ENCODE data around the gene TNS3. TPM values are rescaled to one million over a fixed set of nuclear protein-coding genes. Genes with fewer than 3 reads are reported as not detected.

Gene TNS3
- total and polyA plus RNA-seq, 4 experiments from 2014 or later, result 0.11 to 3.2 (median 1.3) TPM; not detected in 1

DNA sequence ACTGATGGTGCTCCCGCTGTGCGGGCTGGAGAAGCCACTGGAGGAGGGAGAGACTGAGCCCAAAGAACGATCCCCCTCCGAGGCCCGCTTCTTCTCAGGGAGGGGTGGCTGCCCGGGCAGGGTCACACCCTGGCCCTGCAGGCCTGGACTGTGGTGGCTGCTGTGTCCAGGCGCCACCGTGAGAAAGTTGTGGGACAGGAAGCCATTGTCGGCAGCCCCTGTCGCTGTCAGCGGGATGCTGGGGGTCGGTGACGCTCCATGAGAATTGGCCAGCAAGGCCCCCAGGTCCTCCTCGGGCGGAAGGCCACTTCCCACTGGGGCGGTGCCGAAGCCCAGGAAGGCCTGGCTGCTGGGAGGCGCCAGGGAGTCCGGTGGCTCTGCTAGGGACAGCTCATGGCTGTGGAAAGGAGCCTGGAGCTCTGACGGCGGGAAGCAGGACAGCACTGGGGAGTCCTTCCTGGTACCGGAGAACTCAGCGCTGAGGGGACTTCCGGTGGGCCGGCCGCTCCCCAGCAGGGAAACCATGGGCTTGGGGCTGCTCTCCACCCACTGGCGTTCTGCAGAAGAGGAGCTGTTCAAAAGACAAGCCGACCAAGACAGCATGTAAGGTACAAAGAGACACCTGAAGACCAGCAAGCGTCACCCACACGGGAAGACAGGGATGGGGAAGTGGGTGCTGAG, 278.8 kb downstream of the TNS3 start:
- no peak overlapping the region for H3K4me3 Mint-ChIP-seq
- Histone ChIP-seq H3K27me3 (ENCODE audit: insufficient read depth, low read length) (no peaks in the 10 kb centered on the region), H3K27ac (ENCODE audit: low read depth, low read length) (no peak overlapping the region), H3K4me1 (ENCODE audit: insufficient read depth, low read length) (no peaks in the 10 kb centered on the region), H3K36me3 (ENCODE audit: insufficient read depth, low read length) (no peaks in the 10 kb centered on the region), H3K9me3 (ENCODE audit: control insufficient read depth in 1 of 2, low read length in 2 of 2) (no peaks in the 10 kb centered on the region), H3K4me3 (ENCODE audit: low read length in 2 of 2) (no peak overlapping the region)
- H3K36me3 Mint-ChIP-seq, result no peaks in the 10 kb centered on the region
- ChIA-PET POLR2A (ENCODE audit: partially characterized antibody) (no interaction called here), CTCF (ENCODE audit: partially characterized antibody) (no interaction called here)
- no peaks in the 10 kb centered on the region for H3K27me3 Mint-ChIP-seq
- intact Hi-C loops (cut with micrococcal nuclease), result no loop called here
- H3K9me3 Mint-ChIP-seq, result peaks cover 0 to 6% (median 0%) of the 10 kb centered on the region in 8 donors
- DNase-seq, result no peak
- no peak overlapping the region for H3K27ac Mint-ChIP-seq
- H3K4me1 Mint-ChIP-seq, result no peaks in the 10 kb centered on the region

DNA sequence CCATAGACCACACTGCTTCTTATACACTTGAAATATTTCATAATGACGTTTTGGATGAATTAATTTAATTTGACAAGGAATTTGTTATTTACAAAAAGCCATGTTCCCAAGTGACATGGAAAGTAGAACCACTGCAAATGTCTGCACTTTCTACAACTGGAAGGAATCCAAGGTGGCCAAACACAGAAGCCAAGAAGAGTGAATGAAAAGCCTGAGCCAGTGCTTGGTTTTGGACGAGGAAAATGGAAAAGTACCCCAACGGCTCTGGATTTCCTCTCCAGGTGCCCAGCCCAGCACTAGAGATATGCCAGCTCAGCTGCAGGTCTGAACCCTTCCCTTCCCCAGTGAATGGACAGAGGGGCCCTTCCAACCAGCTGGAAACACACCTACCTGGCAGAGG, 279.4 kb downstream of the TNS3 start:
- Mint-ChIP-seq H3K36me3 (no peaks in the 10 kb centered on the region), H3K27ac (no peak overlapping the region), H3K27me3 (no peaks in the 10 kb centered on the region), H3K9me3 (peaks cover 0 to 6% (median 0%) of the 10 kb centered on the region in 8 donors), H3K4me3 (no peak overlapping the region), H3K4me1 (no peaks in the 10 kb centered on the region)
- intact Hi-C loops (cut with micrococcal nuclease), result no loop called here
- Histone ChIP-seq H3K9me3 (ENCODE audit: control insufficient read depth in 1 of 2, low read length in 2 of 2) (no peaks in the 10 kb centered on the region), H3K4me1 (ENCODE audit: insufficient read depth, low read length) (no peaks in the 10 kb centered on the region), H3K27ac (ENCODE audit: low read depth, low read length) (no peak overlapping the region), H3K27me3 (ENCODE audit: insufficient read depth, low read length) (no peaks in the 10 kb centered on the region), H3K36me3 (ENCODE audit: insufficient read depth, low read length) (no peaks in the 10 kb centered on the region), H3K4me3 (ENCODE audit: low read length in 2 of 2) (no peak overlapping the region)
- ChIA-PET POLR2A (ENCODE audit: partially characterized antibody) (no interaction called here), CTCF (ENCODE audit: partially characterized antibody) (no interaction called here)
- DNase-seq, result no peak

DNA sequence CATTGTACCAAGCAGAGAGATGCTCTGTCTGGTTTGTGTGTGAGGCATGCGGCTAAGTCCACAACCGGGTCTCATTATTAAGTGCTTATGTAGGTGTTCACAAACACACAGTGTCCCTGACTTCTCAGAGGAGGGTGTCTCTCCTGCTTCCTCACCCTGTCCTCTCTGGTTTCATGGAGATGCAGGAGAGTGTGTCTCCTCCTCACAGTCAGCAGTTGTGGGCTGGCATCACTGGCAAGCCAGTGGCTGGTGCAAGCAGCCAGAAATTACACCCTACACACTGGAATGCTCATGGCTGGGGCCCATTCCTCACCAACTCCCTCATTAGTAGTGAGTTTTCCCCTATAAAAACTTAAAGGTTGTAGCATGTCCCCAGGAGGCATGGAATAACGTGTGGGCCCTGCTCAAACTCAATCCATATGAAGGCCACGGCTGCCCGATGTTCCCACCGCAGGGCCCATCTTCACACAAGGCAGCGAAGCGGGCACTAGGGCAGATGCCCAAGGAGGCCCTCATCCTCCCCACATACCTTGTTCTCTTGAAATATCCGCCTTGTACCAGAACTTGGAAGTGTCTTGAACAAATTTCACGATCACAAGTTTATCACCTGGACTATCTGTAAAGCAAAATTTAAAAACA, 280.1 kb downstream of the TNS3 start:
- ChIA-PET POLR2A (ENCODE audit: partially characterized antibody) (no interaction called here), CTCF (ENCODE audit: partially characterized antibody) (no interaction called here)
- no peak for DNase-seq
- Mint-ChIP-seq H3K27ac (no peak overlapping the region), H3K4me3 (no peak overlapping the region), H3K27me3 (no peaks in the 10 kb centered on the region), H3K9me3 (peaks cover 0 to 6% (median 0%) of the 10 kb centered on the region in 8 donors), H3K4me1 (no peaks in the 10 kb centered on the region), H3K36me3 (no peaks in the 10 kb centered on the region)
- H3K27ac ChIP-seq (ENCODE audit: low read depth, low read length), result no peak overlapping the region
- no peak overlapping the region for H3K4me3 ChIP-seq (ENCODE audit: low read length in 2 of 2)
- no peaks in the 10 kb centered on the region for H3K36me3 ChIP-seq (ENCODE audit: insufficient read depth, low read length)
- no peaks in the 10 kb centered on the region for H3K4me1 ChIP-seq (ENCODE audit: insufficient read depth, low read length)
- H3K9me3 ChIP-seq (ENCODE audit: control insufficient read depth in 1 of 2, low read length in 2 of 2), result no peaks in the 10 kb centered on the region
- H3K27me3 ChIP-seq (ENCODE audit: insufficient read depth, low read length), result no peaks in the 10 kb centered on the region
- intact Hi-C loops (cut with micrococcal nuclease), result no loop called here

DNA sequence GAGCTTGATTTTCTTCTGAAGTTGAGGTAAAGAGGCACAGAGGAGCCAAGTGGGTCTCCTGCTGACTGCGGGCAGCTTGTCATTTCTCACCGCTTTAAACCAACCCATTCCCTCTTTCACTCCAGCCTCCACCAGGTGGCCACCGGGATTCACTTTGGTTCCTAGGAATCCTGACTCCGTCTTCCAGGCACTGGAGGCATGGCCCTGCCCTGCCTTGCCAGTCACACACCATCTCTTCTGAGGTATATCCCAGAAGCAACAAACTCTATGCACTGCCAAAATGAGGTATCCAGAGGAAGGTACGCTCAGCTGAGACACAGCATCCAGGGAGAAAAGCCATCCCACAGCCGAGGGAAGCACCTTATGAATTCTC, 280.8 kb downstream of the TNS3 start:
- H3K4me1 ChIP-seq (ENCODE audit: insufficient read depth, low read length), result no peaks in the 10 kb centered on the region
- ChIA-PET CTCF (ENCODE audit: partially characterized antibody) (no interaction called here), POLR2A (ENCODE audit: partially characterized antibody) (no interaction called here)
- Mint-ChIP-seq H3K27ac (no peak overlapping the region), H3K4me3 (no peak overlapping the region), H3K36me3 (no peaks in the 10 kb centered on the region), H3K4me1 (no peaks in the 10 kb centered on the region), H3K9me3 (peaks cover 0 to 4% (median 0%) of the 10 kb centered on the region in 8 donors), H3K27me3 (no peaks in the 10 kb centered on the region)
- H3K27ac ChIP-seq (ENCODE audit: low read depth, low read length), result no peak overlapping the region
- DNase-seq, result no peak
- intact Hi-C loops (cut with micrococcal nuclease), result no loop called here
- no peaks in the 10 kb centered on the region for H3K27me3 ChIP-seq (ENCODE audit: insufficient read depth, low read length)
- H3K9me3 ChIP-seq (ENCODE audit: control insufficient read depth in 1 of 2, low read length in 2 of 2), result no peaks in the 10 kb centered on the region
- no peak overlapping the region for H3K4me3 ChIP-seq (ENCODE audit: low read length in 2 of 2)
- H3K36me3 ChIP-seq (ENCODE audit: insufficient read depth, low read length), result no peaks in the 10 kb centered on the region

DNA sequence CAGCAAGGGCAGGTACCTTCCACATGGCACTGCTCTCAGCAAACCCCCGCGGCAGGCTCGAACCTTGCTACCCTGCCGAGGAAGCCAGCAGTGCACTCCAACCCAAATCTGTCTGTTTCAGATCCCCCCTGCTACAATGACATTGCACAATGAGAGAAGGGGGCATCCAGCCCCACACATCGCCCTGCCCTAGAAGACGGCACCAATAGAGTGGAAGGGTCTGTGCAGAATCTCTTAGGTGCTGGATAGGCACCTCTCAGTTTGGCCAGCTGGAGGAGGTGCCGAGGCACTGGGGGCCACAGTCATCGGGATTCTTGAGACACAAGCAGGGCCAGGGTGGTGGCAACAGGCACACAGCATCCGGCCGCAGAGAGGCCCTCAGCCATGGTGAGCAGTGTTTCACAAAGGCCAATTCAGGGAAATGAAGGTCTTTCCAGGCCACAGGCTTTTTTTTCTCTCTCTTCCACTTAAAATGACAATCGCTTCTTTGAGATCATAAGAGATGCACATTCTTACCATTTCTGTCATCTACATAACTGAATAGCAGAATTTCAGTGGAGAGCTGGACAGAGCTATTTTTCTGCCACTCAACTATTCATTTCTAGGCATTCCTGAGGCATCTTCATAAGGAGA, 281.3 kb downstream of the TNS3 start:
- Histone ChIP-seq H3K9me3 (ENCODE audit: control insufficient read depth in 1 of 2, low read length in 2 of 2) (no peaks in the 10 kb centered on the region), H3K27ac (ENCODE audit: low read depth, low read length) (no peak overlapping the region), H3K36me3 (ENCODE audit: insufficient read depth, low read length) (no peaks in the 10 kb centered on the region), H3K4me3 (ENCODE audit: low read length in 2 of 2) (no peak overlapping the region), H3K27me3 (ENCODE audit: insufficient read depth, low read length) (no peaks in the 10 kb centered on the region), H3K4me1 (ENCODE audit: insufficient read depth, low read length) (no peaks in the 10 kb centered on the region)
- no peaks in the 10 kb centered on the region for H3K27me3 Mint-ChIP-seq
- ChIA-PET POLR2A (ENCODE audit: partially characterized antibody) (no interaction called here), CTCF (ENCODE audit: partially characterized antibody) (no interaction called here)
- H3K27ac Mint-ChIP-seq, result no peak overlapping the region
- no peaks in the 10 kb centered on the region for H3K36me3 Mint-ChIP-seq
- intact Hi-C loops (cut with micrococcal nuclease), result no loop called here
- H3K4me3 Mint-ChIP-seq, result no peak overlapping the region
- peaks cover 0 to 4% (median 0%) of the 10 kb centered on the region in 8 donors for H3K9me3 Mint-ChIP-seq
- no peaks in the 10 kb centered on the region for H3K4me1 Mint-ChIP-seq
- DNase-seq, result no peak

DNA sequence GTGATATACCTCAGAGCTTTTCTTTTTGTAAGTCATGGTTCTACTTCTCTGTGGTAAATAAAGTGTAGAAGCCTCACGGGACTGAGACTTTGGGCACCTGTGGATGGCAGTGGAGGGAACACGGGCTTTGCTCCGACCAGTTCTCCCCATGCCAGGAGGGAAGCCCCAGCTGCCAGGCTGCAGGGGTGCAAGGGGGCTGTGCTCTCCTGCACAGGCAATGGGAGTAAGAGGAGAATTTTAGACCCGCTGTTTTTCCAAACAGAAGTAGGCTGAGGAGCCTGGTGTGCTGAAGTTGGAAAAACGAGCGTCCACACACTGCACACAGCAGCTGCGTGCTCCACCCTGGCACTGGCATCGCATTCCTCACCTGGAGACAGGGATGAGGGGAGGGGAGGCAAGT, 282.4 kb downstream of the TNS3 start:
- H3K27ac ChIP-seq (ENCODE audit: low read depth, low read length), result no peak overlapping the region
- H3K36me3 ChIP-seq (ENCODE audit: insufficient read depth, low read length), result no peaks in the 10 kb centered on the region
- H3K4me3 ChIP-seq (ENCODE audit: low read length in 2 of 2), result no peak overlapping the region
- H3K27me3 ChIP-seq (ENCODE audit: insufficient read depth, low read length), result no peaks in the 10 kb centered on the region
- intact Hi-C loops (cut with micrococcal nuclease), result no loop called here
- no peaks in the 10 kb centered on the region for H3K4me1 Mint-ChIP-seq
- H3K4me3 Mint-ChIP-seq, result no peak overlapping the region
- no peaks in the 10 kb centered on the region for H3K27me3 Mint-ChIP-seq
- H3K4me1 ChIP-seq (ENCODE audit: insufficient read depth, low read length), result no peaks in the 10 kb centered on the region
- H3K9me3 ChIP-seq (ENCODE audit: control insufficient read depth in 1 of 2, low read length in 2 of 2), result no peaks in the 10 kb centered on the region
- no peaks in the 10 kb centered on the region for H3K36me3 Mint-ChIP-seq
- POLR2A ChIA-PET (ENCODE audit: partially characterized antibody), result no interaction called here
- peaks cover 0 to 5% (median 0%) of the 10 kb centered on the region in 8 donors for H3K9me3 Mint-ChIP-seq
- CTCF ChIA-PET (ENCODE audit: partially characterized antibody), result no interaction called here
- no peak overlapping the region for H3K27ac Mint-ChIP-seq
- DNase-seq, result no peak

DNA sequence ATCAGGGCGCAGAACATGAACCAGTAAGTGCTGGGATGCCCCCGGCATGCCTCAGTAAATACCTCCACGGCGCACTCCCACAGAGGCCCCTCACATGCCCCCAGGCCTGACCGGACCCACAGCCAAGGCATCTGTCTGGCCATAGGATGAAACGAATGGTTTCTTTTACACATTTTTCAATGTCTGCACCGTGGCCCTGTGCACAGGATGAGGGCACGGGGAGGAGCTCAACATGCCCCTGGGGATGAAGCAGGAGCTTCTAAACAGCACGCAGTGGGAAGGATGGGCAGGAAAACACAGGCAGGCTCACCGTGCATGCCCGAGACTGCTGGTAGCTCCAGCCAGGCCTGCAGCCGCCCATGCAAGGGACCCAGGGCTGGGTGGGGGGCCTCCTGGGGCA, 283.3 kb downstream of the TNS3 start:
- Mint-ChIP-seq H3K27ac (no peak overlapping the region), H3K27me3 (no peaks in the 10 kb centered on the region), H3K4me1 (no peaks in the 10 kb centered on the region), H3K36me3 (no peaks in the 10 kb centered on the region), H3K9me3 (peaks cover 0 to 5% (median 0%) of the 10 kb centered on the region in 8 donors), H3K4me3 (no peak overlapping the region)
- Histone ChIP-seq H3K4me3 (ENCODE audit: low read length in 2 of 2) (no peak overlapping the region), H3K9me3 (ENCODE audit: control insufficient read depth in 1 of 2, low read length in 2 of 2) (no peaks in the 10 kb centered on the region), H3K36me3 (ENCODE audit: insufficient read depth, low read length) (no peaks in the 10 kb centered on the region), H3K27me3 (ENCODE audit: insufficient read depth, low read length) (no peaks in the 10 kb centered on the region), H3K4me1 (ENCODE audit: insufficient read depth, low read length) (no peaks in the 10 kb centered on the region), H3K27ac (ENCODE audit: low read depth, low read length) (no peak overlapping the region)
- POLR2A ChIA-PET (ENCODE audit: partially characterized antibody), result no interaction called here
- DNase-seq, result no peak
- intact Hi-C loops (cut with micrococcal nuclease), result no loop called here
- CTCF ChIA-PET (ENCODE audit: partially characterized antibody), result no interaction called here

All from CD4-positive, alpha-beta memory T cell (primary cell).